Bladder microvascular endothelial cell (primary cell): ENCODE measurements around the gene SLC44A4. TPM values are rescaled to one million over a fixed set of nuclear protein-coding genes. Genes with fewer than 3 reads are reported as not detected.

Source experiments
- total RNA-seq: library from RNA; depleted of rRNA; stranded (reverse); fragments of >200 nt; gene quantifications from 2 replicates; pipeline ENCODE4 v1.2.3, GENCODE V29; 2014

SLC44A4 gene
- total RNA-seq = 0.06 and 0.49 TPM in 2 replicates

DNA sequence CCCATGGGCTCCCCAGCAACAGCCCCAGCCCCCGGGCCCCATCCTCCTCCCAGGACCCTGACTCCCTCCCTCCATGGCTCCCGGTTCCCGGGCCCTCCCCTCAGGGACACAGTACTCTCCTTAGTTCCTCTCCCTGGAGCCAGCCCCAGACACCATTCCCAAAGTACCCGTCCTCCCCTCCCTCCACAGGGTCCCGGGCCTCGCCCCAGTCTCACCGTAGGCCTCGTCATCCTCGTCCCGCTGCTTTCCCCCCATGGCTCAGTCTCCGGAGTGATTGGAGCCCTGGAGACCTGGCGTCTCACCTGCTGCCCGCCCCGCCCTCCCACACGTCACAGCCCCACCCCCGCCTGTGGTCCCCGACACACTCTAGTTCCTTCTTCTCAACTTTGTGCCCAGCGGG, at the start of gene SLC44A4:
TSS of gene SLC44A4 (minus strand) at position 272 of the 400 bp plus-strand sequence. CDS start at position 255, 17 bp downstream.

DNA sequence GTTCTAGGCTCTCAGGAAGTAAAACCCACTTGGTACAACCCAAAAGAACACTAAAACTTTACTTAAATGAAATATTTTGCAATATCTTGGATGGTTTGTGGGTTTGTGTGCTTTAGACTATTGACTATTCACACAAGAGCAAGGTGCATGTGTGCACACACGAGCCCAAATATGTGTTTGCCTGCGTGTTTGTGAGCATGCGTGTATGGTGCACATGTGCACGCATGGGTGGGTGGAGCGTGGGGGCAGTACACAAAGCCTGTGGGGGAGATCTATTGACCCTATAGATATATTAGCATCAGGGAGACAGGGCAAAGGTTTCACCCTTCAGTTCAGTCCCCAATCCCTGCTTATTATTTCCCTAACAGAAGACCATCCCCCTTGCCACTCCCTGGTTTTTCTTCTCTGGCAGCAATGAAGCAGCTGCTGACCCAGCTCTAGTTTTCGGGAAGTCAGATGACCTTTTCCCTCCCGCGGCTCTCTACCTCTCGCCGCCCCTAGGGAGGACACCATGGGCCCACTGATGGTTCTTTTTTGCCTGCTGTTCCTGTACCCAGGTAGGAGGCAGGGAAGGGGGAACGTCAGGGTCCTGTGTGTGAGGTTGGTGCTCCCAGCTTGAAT, 48.6 kb upstream of the SLC44A4 start, which contains the start of gene C2:
TSS of gene C2 (plus strand) at position 476 of the 621 bp plus-strand sequence. CDS start at position 512, 36 bp downstream.

GRCh38 chr6:31901953-31902643, 23.3 kb upstream of the SLC44A4 start, which contains the start of gene ZBTB12:
Gene ZBTB12, minus strand, starts transcription at chr6:31902086. Its CDS starts 781 bp downstream, at chr6:31901305.

DNA sequence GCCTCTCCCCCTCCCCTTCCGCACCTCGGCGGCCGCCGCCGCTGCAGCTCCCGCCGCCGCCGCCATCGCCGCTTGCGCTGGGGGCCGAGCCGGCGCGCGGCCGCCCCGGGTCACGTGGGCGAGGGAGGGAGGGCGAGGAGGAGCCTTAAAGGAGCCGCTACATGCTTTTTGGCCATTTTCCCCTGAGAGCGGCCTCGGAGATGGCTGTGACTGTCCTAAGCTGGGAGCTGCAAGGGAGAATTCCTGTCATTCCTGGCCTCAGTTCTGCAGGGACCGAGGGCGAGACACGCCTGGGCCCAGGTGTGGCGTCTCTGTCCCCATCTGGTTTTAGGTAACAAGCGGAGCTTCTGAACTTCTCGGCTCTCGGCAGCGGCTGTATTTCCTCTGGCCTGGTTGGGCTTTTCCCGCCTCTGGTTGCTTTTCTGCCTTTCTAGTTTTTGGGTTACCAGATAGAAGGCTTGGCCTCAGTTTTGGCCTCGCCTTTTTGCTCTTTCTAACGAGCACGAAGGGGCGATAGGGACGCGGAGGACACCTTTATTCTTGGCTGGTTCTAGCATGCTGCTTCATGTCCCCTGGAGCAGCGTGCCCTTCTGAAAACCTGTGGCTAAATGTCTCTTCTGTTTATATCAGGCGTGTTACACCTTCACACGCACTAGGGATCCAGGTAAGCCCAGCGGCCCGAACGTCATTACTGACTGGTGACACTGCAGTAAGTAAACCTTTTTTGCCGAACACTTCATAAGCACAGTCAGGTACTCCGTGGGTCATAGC, 19.0 kb upstream of the SLC44A4 start, which contains the start of gene EHMT2:
TSS of gene EHMT2 (minus strand) at position 87 of the 771 bp plus-strand sequence. CDS start at position 66, 21 bp downstream.

DNA sequence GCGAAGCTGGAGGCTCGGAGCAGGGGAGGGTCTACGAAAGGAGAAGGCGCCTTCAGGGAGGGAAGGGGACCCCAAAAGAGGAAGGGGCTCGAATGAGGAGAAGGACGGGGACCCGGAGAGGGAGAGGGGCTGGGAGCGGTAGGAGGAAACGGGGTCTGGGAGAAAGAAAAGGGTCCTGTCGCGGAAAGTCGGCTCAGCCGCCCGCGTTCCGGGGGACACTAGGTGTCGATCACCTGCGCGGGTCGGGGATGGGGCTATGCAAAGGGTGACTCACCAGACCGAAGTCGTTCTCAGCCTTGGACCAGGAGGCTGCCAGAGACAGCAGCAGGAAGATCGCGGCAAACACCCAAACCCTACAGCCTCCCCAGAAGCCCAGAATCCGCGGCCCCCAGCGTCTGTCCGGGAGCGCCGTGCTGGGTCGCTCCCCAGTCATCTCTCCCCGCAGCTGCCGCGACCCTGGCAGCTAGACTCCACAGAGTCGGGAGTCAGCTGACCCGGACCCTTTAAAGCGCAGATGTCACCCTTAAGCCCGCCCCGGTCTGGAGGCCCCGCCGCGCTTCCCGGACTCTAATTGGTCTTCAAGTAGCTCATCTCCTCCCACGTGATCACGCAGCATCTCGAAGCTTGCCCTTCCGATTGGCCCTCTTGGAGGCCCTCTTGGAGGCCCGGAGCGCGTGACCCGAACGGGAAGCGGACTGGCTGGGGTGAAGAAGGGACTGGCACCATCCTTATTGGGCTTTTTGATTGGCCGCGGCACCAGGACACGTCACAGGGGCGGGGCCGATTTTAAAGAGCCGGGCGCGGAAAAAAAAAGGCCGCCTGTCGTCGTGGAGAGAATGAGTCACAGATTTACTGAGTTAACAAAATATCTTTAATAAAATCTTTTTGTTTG, 16.2 kb downstream of the SLC44A4 start, which contains the start of gene NEU1:
TSS of gene NEU1 (minus strand) at position 478 of the 892 bp plus-strand sequence. CDS start at position 433, 45 bp downstream.

DNA sequence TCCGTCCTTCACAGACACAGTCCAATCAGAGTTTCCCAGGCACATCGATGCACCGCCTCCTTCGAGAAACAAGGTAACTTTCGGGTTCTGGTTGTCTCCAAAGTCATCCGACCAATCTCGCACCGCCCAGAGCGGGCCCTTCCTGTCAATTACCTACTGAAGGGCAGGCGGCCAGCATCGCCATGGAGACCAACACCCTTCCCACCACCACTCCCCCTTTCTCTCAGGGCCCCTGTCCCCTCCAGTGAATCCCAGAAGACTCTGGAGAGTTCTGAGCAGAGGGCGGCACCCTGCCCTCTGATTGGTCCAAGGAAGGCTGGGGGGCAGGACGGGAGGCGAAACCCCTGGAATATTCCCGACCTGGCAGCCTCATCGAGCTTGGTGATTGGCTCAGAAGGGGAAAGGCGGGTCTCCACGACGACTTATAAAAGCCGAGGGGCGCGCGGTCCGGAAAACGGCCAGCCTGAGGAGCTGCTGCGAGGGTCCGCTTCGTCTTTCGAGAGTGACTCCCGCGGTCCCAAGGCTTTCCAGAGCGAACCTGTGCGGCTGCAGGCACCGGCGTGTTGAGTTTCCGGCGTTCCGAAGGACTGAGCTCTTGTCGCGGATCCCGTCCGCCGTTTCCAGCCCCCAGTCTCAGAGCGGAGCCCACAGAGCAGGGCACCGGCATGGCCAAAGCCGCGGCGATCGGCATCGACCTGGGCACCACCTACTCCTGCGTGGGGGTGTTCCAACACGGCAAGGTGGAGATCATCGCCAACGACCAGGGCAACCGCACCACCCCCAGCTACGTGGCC, 51.3 kb downstream of the SLC44A4 start, which contains the start of gene HSPA1B:
TSS of gene HSPA1B (plus strand) at position 453 of the 794 bp plus-strand sequence. CDS start at position 666, 213 bp downstream.

DNA sequence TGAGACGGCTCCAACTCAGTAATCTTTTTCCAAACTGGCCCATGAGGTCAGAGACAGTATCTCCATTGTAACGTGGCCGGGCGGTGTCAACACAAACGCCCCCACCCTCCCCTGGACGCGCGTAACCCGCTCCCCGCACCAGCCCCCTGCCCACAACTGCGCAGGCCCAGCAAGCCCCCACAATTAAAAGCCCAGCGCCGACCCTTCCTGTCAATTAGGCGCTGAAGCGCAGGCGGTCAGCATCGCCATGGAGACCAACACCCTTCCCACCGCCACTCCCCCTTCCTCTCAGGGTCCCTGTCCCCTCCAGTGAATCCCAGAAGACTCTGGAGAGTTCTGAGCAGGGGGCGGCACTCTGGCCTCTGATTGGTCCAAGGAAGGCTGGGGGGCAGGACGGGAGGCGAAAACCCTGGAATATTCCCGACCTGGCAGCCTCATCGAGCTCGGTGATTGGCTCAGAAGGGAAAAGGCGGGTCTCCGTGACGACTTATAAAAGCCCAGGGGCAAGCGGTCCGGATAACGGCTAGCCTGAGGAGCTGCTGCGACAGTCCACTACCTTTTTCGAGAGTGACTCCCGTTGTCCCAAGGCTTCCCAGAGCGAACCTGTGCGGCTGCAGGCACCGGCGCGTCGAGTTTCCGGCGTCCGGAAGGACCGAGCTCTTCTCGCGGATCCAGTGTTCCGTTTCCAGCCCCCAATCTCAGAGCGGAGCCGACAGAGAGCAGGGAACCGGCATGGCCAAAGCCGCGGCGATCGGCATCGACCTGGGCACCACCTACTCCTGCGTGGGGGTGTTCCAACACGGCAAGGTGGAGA, 63.6 kb downstream of the SLC44A4 start, which contains the start of the genes HSPA1A and HSPA1L:
TSS of gene HSPA1A (plus strand) at position 519 of the 814 bp plus-strand sequence. CDS start at position 733, 214 bp downstream.
TSS of gene HSPA1L (minus strand) at position 259 of the 814 bp plus-strand sequence. CDS start 3,311 bp downstream, outside the sequence.

Other genes starting within 250 kb of the SLC44A4 start
- gene BAG6, start 226.3 kb downstream of the SLC44A4 start, total RNA-seq = 83.2 and 204 TPM in 2 replicates
- 0.16 and 0.25 TPM in 2 replicates for gene APOM, start 223.1 kb downstream of the SLC44A4 start, total RNA-seq
- 18.5 and 21.6 TPM in 2 replicates for gene C6orf47, start 218.2 kb downstream of the SLC44A4 start, total RNA-seq
- 11.8 and 12.3 TPM in 2 replicates for gene GPANK1, start 214.0 kb downstream of the SLC44A4 start, total RNA-seq
- 77.5 and 79.2 TPM in 2 replicates for gene CSNK2B, start 212.9 kb downstream of the SLC44A4 start, total RNA-seq
- 1.1 and 5.3 TPM in 2 replicates for gene LY6G5B, start 209.0 kb downstream of the SLC44A4 start, total RNA-seq
- 1.8 and 2.1 TPM in 2 replicates for gene LY6G5C, start 197.9 kb downstream of the SLC44A4 start, total RNA-seq
- gene ABHD16A, start 175.7 kb downstream of the SLC44A4 start, total RNA-seq = 48.6 and 84.4 TPM in 2 replicates
- not detected in 2 replicates for gene LY6G6F, start 172.1 kb downstream of the SLC44A4 start, total RNA-seq
- not detected in 2 replicates for gene LY6G6D, start 163.6 kb downstream of the SLC44A4 start, total RNA-seq
- gene LY6G6C, start 157.3 kb downstream of the SLC44A4 start, total RNA-seq = not detected in 2 replicates
- gene MPIG6B, start 155.6 kb downstream of the SLC44A4 start, total RNA-seq = not detected in 2 replicates
- 86.0 and 129 TPM in 2 replicates for gene DDAH2, start 149.7 kb downstream of the SLC44A4 start, total RNA-seq
- 347 and 730 TPM in 2 replicates for gene CLIC1, start 142.5 kb downstream of the SLC44A4 start, total RNA-seq
- gene MSH5, start 139.0 kb downstream of the SLC44A4 start, total RNA-seq = 4.9 and 5.8 TPM in 2 replicates
- 1.3 and 2.9 TPM in 2 replicates for gene SAPCD1, start 116.3 kb downstream of the SLC44A4 start, total RNA-seq
- 0.32 and 0.38 TPM in 2 replicates for gene VWA7, start 101.7 kb downstream of the SLC44A4 start, total RNA-seq
- gene VARS1, start 83.2 kb downstream of the SLC44A4 start, total RNA-seq = 40.8 and 104 TPM in 2 replicates
- gene LSM2, start 72.0 kb downstream of the SLC44A4 start, total RNA-seq = 24.1 and 37.2 TPM in 2 replicates
- gene HSPA1L, start 63.7 kb downstream of the SLC44A4 start, total RNA-seq = 0.81 and 1.8 TPM in 2 replicates
- 98.4 and 221 TPM in 2 replicates for gene HSPA1A, start 63.5 kb downstream of the SLC44A4 start, total RNA-seq
- gene HSPA1B, start 51.3 kb downstream of the SLC44A4 start, total RNA-seq = 64.1 and 91.7 TPM in 2 replicates
- 52.0 and 59.4 TPM in 2 replicates for gene NEU1, start 16.2 kb downstream of the SLC44A4 start, total RNA-seq
- 28.7 and 52.4 TPM in 2 replicates for gene EHMT2, start 18.7 kb upstream of the SLC44A4 start, total RNA-seq
- gene ZBTB12, start 23.1 kb upstream of the SLC44A4 start, total RNA-seq = 1.1 and 5.7 TPM in 2 replicates
- not detected in 2 replicates for gene C2, start 48.7 kb upstream of the SLC44A4 start, total RNA-seq
- 0.97 and 2.5 TPM in 2 replicates for gene CFB, start 67.1 kb upstream of the SLC44A4 start, total RNA-seq
- gene NELFE, start 80.0 kb upstream of the SLC44A4 start, total RNA-seq = 76.4 and 90.9 TPM in 2 replicates
- gene SKIC2, start 80.2 kb upstream of the SLC44A4 start, total RNA-seq = 32.7 and 40.9 TPM in 2 replicates
- 7.3 and 11.4 TPM in 2 replicates for gene DXO, start 93.1 kb upstream of the SLC44A4 start, total RNA-seq
- 1.5 and 3.1 TPM in 2 replicates for gene C4A, start 103.1 kb upstream of the SLC44A4 start, total RNA-seq
- 0.97 and 2.5 TPM in 2 replicates for gene C4B, start 135.8 kb upstream of the SLC44A4 start, total RNA-seq
- gene CYP21A2, start 159.4 kb upstream of the SLC44A4 start, total RNA-seq = not detected in 2 replicates
- gene TNXB, start 230.3 kb upstream of the SLC44A4 start, total RNA-seq = 0.49 and 6.1 TPM in 2 replicates
- 13.1 and 22.2 TPM in 2 replicates for gene ATF6B, start 249.2 kb upstream of the SLC44A4 start, total RNA-seq